ENCODE data around the gene BPI.

The BPI gene

DNA sequence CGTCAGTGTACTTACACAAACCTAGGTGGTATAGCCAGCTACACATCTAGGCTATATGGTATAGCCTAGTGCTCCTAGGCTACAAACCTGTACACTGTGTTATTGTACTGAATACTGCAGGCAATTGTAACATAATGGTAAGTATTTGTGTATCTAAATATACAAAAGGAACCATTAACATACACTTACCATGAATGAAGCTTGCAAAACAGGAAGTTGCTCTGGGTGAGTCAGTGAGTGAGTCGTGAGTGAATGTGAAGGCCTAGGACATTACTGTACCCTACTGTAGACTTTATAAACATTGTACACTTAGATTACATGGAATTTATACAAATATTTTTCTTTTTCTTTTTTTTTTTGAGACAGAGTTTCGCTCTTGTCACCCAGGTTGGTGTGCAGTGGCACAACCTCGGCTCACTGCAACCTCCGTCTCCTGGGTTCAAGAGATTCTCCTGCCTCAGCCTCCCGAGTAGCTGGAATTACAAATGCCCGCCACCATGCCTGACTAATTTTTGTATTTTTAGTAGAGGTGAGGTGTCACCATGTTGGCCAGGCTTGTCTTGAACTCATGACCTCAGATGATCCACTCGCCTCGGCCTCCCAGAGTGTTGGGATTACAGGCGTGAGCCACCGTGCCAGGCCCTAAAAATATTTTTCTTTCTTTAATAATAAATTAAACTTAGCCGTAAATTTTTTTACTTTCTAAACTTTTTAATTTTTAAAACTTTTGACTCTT lies 28.0 kb upstream of the BPI start:
- no peak overlapping the region for H3K27ac ChIP-seq (ENCODE audit: low read depth, low read length, poor library complexity, severe bottlenecking)
- no peak overlapping the region for H3K9ac ChIP-seq (ENCODE audit: low read length)

GRCh38 chr20:38277285-38277684 lies 26.7 kb upstream of the BPI start:
- Histone ChIP-seq H3K9ac (ENCODE audit: low read length) (no peak overlapping the region), H3K27me3 (ENCODE audit: insufficient read depth, low read length) (no peaks in the 10 kb centered on the region), H3K9me3 (ENCODE audit: low read length) (no peaks in the 10 kb centered on the region), H3K4me3 (ENCODE audit: low read depth, low read length, poor library complexity, severe bottlenecking) (no peak overlapping the region), H3K9me2 (ENCODE audit: low read depth, low read length) (no peaks in the 10 kb centered on the region), H3K79me2 (ENCODE audit: insufficient read depth, low read length) (no peaks in the 10 kb centered on the region), H3K36me3 (ENCODE audit: insufficient read depth, low read length) (no peaks in the 10 kb centered on the region), H3K27ac (ENCODE audit: low read depth, low read length, poor library complexity, severe bottlenecking) (no peak overlapping the region), H3F3A (ENCODE audit: insufficient read depth, low read length) (no peaks in the 10 kb centered on the region), H3K4me1 (ENCODE audit: insufficient read depth, low read length, severe bottlenecking) (no peaks in the 10 kb centered on the region), H4K20me1 (ENCODE audit: insufficient read depth, low read length) (no peaks in the 10 kb centered on the region), H3K4me2 (ENCODE audit: low read length) (no peak overlapping the region), H2AFZ (ENCODE audit: low read length) (no peak overlapping the region)
- TF ChIP-seq, protein P1, sequence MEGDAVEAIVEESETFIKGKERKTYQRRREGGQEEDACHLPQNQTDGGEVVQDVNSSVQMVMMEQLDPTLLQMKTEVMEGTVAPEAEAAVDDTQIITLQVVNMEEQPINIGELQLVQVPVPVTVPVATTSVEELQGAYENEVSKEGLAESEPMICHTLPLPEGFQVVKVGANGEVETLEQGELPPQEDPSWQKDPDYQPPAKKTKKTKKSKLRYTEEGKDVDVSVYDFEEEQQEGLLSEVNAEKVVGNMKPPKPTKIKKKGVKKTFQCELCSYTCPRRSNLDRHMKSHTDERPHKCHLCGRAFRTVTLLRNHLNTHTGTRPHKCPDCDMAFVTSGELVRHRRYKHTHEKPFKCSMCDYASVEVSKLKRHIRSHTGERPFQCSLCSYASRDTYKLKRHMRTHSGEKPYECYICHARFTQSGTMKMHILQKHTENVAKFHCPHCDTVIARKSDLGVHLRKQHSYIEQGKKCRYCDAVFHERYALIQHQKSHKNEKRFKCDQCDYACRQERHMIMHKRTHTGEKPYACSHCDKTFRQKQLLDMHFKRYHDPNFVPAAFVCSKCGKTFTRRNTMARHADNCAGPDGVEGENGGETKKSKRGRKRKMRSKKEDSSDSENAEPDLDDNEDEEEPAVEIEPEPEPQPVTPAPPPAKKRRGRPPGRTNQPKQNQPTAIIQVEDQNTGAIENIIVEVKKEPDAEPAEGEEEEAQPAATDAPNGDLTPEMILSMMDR (IDR thresholded peaks at IDR 0.05; ENCODE audit: low read length), result no peak
- no peak for TF ChIP-seq EZH2 (IDR thresholded peaks at IDR 0.05; ENCODE audit: borderline replicate concordance, low read length)

More for the DNA sequence above, 28.0 kb upstream of the BPI start:
- Histone ChIP-seq H3K27me3 (ENCODE audit: insufficient read depth, low read length) (no peaks in the 10 kb centered on the region), H3F3A (ENCODE audit: insufficient read depth, low read length) (no peaks in the 10 kb centered on the region), H3K4me3 (ENCODE audit: low read depth, low read length, poor library complexity, severe bottlenecking) (no peak overlapping the region), H3K4me2 (ENCODE audit: low read length) (no peak overlapping the region), H3K9me2 (ENCODE audit: low read depth, low read length) (no peaks in the 10 kb centered on the region), H4K20me1 (ENCODE audit: insufficient read depth, low read length) (no peaks in the 10 kb centered on the region), H2AFZ (ENCODE audit: low read length) (no peak overlapping the region), H3K79me2 (ENCODE audit: insufficient read depth, low read length) (no peaks in the 10 kb centered on the region), H3K4me1 (ENCODE audit: insufficient read depth, low read length, severe bottlenecking) (no peaks in the 10 kb centered on the region), H3K9me3 (ENCODE audit: low read length) (no peaks in the 10 kb centered on the region), H3K36me3 (ENCODE audit: insufficient read depth, low read length) (no peaks in the 10 kb centered on the region)
- TF ChIP-seq, protein P1 (IDR thresholded peaks at IDR 0.05; ENCODE audit: low read length), result no peak
- no peak for TF ChIP-seq EZH2 (IDR thresholded peaks at IDR 0.05; ENCODE audit: borderline replicate concordance, low read length)

DNA sequence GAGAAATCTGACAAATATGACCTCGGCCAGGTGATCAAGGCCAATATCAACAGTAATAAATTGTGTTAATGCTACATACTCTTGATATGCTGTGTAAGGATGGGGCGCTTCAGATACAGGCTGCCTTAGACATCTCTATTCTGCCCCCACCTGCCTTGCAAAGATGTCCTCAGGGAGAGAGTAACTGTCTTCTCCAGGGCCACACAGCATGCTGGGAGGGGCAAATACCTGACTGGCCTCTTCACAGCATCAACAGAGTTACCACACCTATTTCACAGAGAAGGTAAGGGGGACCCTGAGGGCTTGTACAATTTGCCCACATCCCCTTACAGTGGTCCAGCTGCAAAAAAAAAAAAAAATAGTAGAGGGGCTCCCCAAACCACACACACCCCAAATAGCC lies 26.3 kb upstream of the BPI start:
- Histone ChIP-seq H3K27ac (ENCODE audit: low read depth, low read length, poor library complexity, severe bottlenecking) (no peak overlapping the region), H3K4me1 (ENCODE audit: insufficient read depth, low read length, severe bottlenecking) (no peaks in the 10 kb centered on the region), H3F3A (ENCODE audit: insufficient read depth, low read length) (no peaks in the 10 kb centered on the region), H3K9ac (ENCODE audit: low read length) (no peak overlapping the region), H3K9me2 (ENCODE audit: low read depth, low read length) (no peaks in the 10 kb centered on the region), H3K4me3 (ENCODE audit: low read depth, low read length, poor library complexity, severe bottlenecking) (no peak overlapping the region), H3K9me3 (ENCODE audit: low read length) (no peaks in the 10 kb centered on the region), H3K4me2 (ENCODE audit: low read length) (no peak overlapping the region), H4K20me1 (ENCODE audit: insufficient read depth, low read length) (no peaks in the 10 kb centered on the region), H2AFZ (ENCODE audit: low read length) (no peak overlapping the region), H3K36me3 (ENCODE audit: insufficient read depth, low read length) (no peaks in the 10 kb centered on the region), H3K27me3 (ENCODE audit: insufficient read depth, low read length) (no peaks in the 10 kb centered on the region), H3K79me2 (ENCODE audit: insufficient read depth, low read length) (no peaks in the 10 kb centered on the region)
- TF ChIP-seq, protein P1 (IDR thresholded peaks at IDR 0.05; ENCODE audit: low read length), result no peak
- TF ChIP-seq EZH2 (IDR thresholded peaks at IDR 0.05; ENCODE audit: borderline replicate concordance, low read length), result no peak
